Effector memory CD4-positive, alpha-beta T cell (primary cell): Measurements from ENCODE around the gene SEMA5B.

Experiments used
- DNase-seq, 3 donors: peaks; one replicate each; pipeline ENCODE4 v3.0.0-alpha.2; 2020
- H3K27ac ChIP-seq: 2 replicates; pipeline ENCODE4 v1.7.0; 2013; ENCODE audit warnings: mild to moderate bottlenecking, low read length, moderate library complexity; ENCODE audit not compliant: insufficient read depth, poor library complexity, severe bottlenecking
- H3K27me3 ChIP-seq: replicated peaks from 2 replicates; pipeline ENCODE4 v1.7.0; 2013; ENCODE audit warnings: mild to moderate bottlenecking, low read length; ENCODE audit not compliant: insufficient read depth, control insufficient read depth, poor library complexity, severe bottlenecking
- H3K36me3 ChIP-seq: 2 replicates; pipeline ENCODE4 v1.7.0; 2013; ENCODE audit warnings: mild to moderate bottlenecking, low read length, moderate library complexity; ENCODE audit not compliant: control insufficient read depth, insufficient read depth
- H3K4me1 ChIP-seq: 2 replicates; pipeline ENCODE4 v1.7.0; 2013; ENCODE audit warnings: low read length, mild to moderate bottlenecking; ENCODE audit not compliant: control insufficient read depth, insufficient read depth, poor library complexity, severe bottlenecking
- H3K4me3 ChIP-seq: 2 replicates; pipeline ENCODE4 v1.7.0; 2013; ENCODE audit warnings: low read length, low read depth, mild to moderate bottlenecking; ENCODE audit not compliant: insufficient read depth, poor library complexity, severe bottlenecking
- H3K9me3 ChIP-seq: 2 replicates; pipeline ENCODE4 v1.7.0; 2013; ENCODE audit warnings: mild to moderate bottlenecking, low read length, moderate library complexity; ENCODE audit not compliant: control insufficient read depth

Gene SEMA5B

GRCh38 chr3:122942239-122942638, 85.3 kb downstream of the SEMA5B start:
- Histone ChIP-seq H3K27ac (no peak overlapping the region), H3K4me1 (no peaks in the 10 kb centered on the region), H3K9me3 (no peaks in the 10 kb centered on the region), H3K27me3 (no peaks in the 10 kb centered on the region), H3K36me3 (no peaks in the 10 kb centered on the region), H3K4me3 (no peak overlapping the region)
- DNase-seq: no peak

GRCh38 chr3:122941228-122942206, 86.0 kb downstream of the SEMA5B start:
- DNase-seq: no peak
- no peak overlapping the region for H3K27ac ChIP-seq
- no peaks in the 10 kb centered on the region for H3K36me3 ChIP-seq
- H3K4me3 ChIP-seq: no peak overlapping the region
- H3K9me3 ChIP-seq: no peaks in the 10 kb centered on the region
- no peaks in the 10 kb centered on the region for H3K27me3 ChIP-seq
- H3K4me1 ChIP-seq: no peaks in the 10 kb centered on the region

DNA sequence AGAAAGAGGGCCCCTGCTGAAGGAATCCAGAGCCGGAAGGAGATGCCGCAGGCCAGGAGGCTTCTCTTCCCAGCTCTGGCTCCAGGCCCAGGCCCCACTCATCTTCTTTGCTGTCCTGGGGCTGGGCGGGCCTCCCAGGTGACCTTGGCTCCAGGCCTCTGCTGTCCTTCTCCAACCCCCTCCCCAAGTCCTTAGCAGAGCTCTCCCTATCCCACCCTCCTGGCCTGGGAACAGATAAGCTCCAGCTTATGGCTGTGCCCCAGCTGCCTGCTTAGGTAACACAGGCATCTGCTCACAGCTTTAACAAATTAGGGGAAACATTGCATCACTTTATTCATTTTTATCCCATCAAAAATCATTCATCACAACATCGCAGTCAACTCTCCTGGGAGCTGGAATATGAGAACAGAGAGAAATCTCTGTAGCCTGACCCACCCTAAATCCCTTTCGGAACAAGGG, 86.9 kb downstream of the SEMA5B start:
- H3K27ac ChIP-seq: no peak overlapping the region
- no peaks in the 10 kb centered on the region for H3K4me1 ChIP-seq
- H3K36me3 ChIP-seq: no peaks in the 10 kb centered on the region
- H3K4me3 ChIP-seq: no peak overlapping the region
- no peaks in the 10 kb centered on the region for H3K27me3 ChIP-seq
- no peak for DNase-seq
- no peaks in the 10 kb centered on the region for H3K9me3 ChIP-seq

- no peak overlapping the region for H3K4me3 ChIP-seq
- H3K27me3 ChIP-seq: no peaks in the 10 kb centered on the region
- no peaks in the 10 kb centered on the region for H3K4me1 ChIP-seq
- H3K9me3 ChIP-seq: no peaks in the 10 kb centered on the region
- no peak for DNase-seq
- H3K27ac ChIP-seq: no peak overlapping the region
- no peaks in the 10 kb centered on the region for H3K36me3 ChIP-seq
These were observed 88.7 kb downstream of the SEMA5B start for GRCh38 chr3:122938783-122939425.

DNA sequence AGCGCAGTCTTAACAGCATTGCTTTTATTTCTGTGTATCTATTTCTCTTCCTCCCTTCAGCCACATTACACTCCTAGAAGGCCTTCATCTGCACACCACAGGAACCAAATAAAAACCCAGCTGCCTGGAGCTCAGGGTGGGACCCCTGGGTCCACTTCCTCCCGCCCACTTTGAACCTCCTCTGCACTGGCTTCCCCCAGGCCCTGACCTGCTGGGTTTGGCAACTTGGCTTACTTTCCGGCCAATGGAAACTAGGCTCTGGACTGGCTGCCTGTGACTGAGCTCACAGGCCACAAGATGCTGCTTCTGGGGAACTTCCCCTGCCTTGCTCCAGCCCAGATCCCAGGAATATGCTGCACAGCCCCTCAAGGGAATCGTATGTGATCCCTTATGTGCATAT, 89.8 kb downstream of the SEMA5B start:
- Histone ChIP-seq H3K4me1 (no peaks in the 10 kb centered on the region), H3K27ac (no peak overlapping the region), H3K27me3 (no peaks in the 10 kb centered on the region), H3K9me3 (no peaks in the 10 kb centered on the region), H3K36me3 (no peaks in the 10 kb centered on the region), H3K4me3 (no peak overlapping the region)
- DNase-seq: no peak

DNA sequence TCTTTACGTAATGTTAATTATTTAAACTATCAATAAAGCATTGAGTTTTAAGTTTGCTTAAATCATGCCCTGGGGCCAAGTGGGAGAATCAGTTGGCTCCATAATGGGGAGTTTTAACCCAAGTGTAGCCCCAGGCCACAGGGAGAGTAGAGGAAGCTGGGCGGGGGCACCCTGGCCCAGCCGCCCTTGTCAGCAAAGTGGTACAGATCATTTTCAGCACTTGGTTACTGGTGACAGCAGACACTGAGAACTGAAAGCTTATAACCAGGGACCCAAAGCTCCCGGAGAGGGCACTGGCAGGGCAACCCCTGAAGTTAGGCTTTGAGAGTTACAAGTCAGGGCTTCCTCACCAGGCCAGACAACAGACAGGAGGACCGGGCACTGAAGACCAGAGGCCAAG, 90.6 kb downstream of the SEMA5B start:
- no peak overlapping the region for H3K4me3 ChIP-seq
- no peak for DNase-seq

GRCh38 chr3:122936335-122936734, 91.2 kb downstream of the SEMA5B start:
- no peaks in the 10 kb centered on the region for H3K4me1 ChIP-seq
- no peak overlapping the region for H3K27ac ChIP-seq
- H3K4me3 ChIP-seq: no peak overlapping the region
- no peaks in the 10 kb centered on the region for H3K9me3 ChIP-seq
- no peaks in the 10 kb centered on the region for H3K36me3 ChIP-seq
- no peaks in the 10 kb centered on the region for H3K27me3 ChIP-seq
- no peak for DNase-seq

More for the DNA sequence above, 90.6 kb downstream of the SEMA5B start:
- no peaks in the 10 kb centered on the region for H3K4me1 ChIP-seq
- H3K27ac ChIP-seq: no peak overlapping the region
- no peaks in the 10 kb centered on the region for H3K27me3 ChIP-seq
- no peaks in the 10 kb centered on the region for H3K36me3 ChIP-seq
- no peaks in the 10 kb centered on the region for H3K9me3 ChIP-seq

- H3K27ac ChIP-seq: no peak overlapping the region
These were observed 93.3 kb downstream of the SEMA5B start for GRCh38 chr3:122934251-122934650.

GRCh38 chr3:122932251-122932967, 95.2 kb downstream of the SEMA5B start:
- Histone ChIP-seq H3K36me3 (no peaks in the 10 kb centered on the region), H3K9me3 (no peaks in the 10 kb centered on the region), H3K27ac (no peak overlapping the region), H3K27me3 (no peaks in the 10 kb centered on the region), H3K4me3 (no peak overlapping the region), H3K4me1 (no peaks in the 10 kb centered on the region)
- DNase-seq: no peak

More at GRCh38 chr3:122934251-122934650, 93.3 kb downstream of the SEMA5B start:
- H3K36me3 ChIP-seq: no peaks in the 10 kb centered on the region
- no peaks in the 10 kb centered on the region for H3K9me3 ChIP-seq
- no peaks in the 10 kb centered on the region for H3K4me1 ChIP-seq
- no peaks in the 10 kb centered on the region for H3K27me3 ChIP-seq
- no peak for DNase-seq
- no peak overlapping the region for H3K4me3 ChIP-seq
